Omental fat pad (tissue), 4 donors: ENCODE results near the gene ALK. TPM values are rescaled to one million over a fixed set of nuclear protein-coding genes. Genes with fewer than 3 reads are reported as not detected.

ENCODE experiments used
- ATAC-seq: fragments of 150-250 bp; one replicate; pipeline ENCODE4 v1.9.1; 2016; ENCODE audit warnings: mild to moderate bottlenecking, moderate library complexity; ENCODE audit not compliant: low FRiP score
- DNase-seq: peaks from one replicate; pipeline ENCODE4 v3.0.0-alpha.2; 2019; ENCODE audit warnings: low spot score
- CTCF ChIP-seq, 3 donors: fragments of 450-650 bp; IDR thresholded peaks; one replicate each; pipeline ENCODE4 v1.5.1; 2016 to 2017; ENCODE audit warnings: antibody characterized with exemption in 3 of 3, mild to moderate bottlenecking in 3 of 3, moderate library complexity in 2 of 3
- total RNA-seq, 4 donors: library from RNA; depleted of rRNA; stranded (reverse); fragments of >200 nt; gene quantifications; one replicate each; pipeline ENCODE4 v1.1.0, GENCODE V29; 2016

ALK gene
- total RNA-seq, 4 donors from 2014 or later = 0.12 to 2.2 (median 0.44) TPM; not detected in 1

DNA sequence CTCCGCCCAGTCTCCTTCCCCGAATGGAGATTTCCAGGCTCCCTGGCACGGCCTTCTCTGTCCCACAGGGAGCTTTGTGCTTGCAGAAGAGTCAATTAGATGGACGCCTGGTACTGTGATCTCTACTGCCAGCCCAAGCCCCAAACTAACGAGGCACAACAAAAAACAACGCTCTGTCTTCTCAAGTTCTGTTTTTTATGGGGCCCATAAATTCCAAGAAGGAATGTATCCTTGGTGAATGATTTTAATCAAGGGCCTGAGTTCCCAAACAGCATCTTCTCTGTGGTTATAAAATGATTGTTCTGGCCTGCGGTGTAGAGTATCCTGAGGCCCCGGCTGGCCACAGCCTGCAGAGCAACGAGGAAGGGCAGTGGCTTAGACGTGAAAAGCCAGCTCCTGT is 586.7 kb downstream of the ALK start:
- no peak for TF ChIP-seq CTCF (IDR thresholded peaks at IDR 0.05)
- ATAC-seq (no peak), DNase-seq (no peak)

GRCh38 chr2:29332540-29332939 is 588.8 kb downstream of the ALK start:
- ATAC-seq (no peak), DNase-seq (no peak)
- TF ChIP-seq CTCF (IDR thresholded peaks at IDR 0.05) = no peak

DNA sequence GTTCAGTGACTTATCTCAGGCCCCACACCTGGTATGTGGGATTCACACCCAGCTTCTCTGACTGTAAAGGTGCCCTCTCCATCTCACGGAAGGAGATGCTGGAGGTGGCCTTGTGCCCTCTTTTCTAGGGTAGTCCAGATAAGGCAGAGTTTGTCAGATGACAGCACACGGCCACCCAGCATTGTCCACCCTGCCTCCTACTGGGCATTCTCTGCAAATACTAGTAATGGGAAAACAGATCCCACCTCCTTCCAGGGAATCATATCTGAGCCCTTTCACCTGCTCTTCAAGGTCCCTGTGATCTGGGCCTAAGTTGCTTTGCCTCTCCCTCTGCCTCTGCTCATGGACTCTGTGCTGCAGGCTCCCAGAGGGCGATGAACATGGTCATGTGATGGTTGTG is 591.5 kb downstream of the ALK start:
- TF ChIP-seq CTCF (IDR thresholded peaks at IDR 0.05) = no peak
- ATAC-seq (no peak), DNase-seq (no peak)

- ATAC-seq (peak; percentile 56), DNase-seq (no peak)
- no peak for TF ChIP-seq CTCF (IDR thresholded peaks at IDR 0.05)
Observed at GRCh38 chr2:29326926-29327325, 594.5 kb downstream of the ALK start.

GRCh38 chr2:29325544-29325943 is 595.8 kb downstream of the ALK start:
- DNase-seq (no peak), ATAC-seq (no peak)
- TF ChIP-seq CTCF (IDR thresholded peaks at IDR 0.05) = no peak

DNA sequence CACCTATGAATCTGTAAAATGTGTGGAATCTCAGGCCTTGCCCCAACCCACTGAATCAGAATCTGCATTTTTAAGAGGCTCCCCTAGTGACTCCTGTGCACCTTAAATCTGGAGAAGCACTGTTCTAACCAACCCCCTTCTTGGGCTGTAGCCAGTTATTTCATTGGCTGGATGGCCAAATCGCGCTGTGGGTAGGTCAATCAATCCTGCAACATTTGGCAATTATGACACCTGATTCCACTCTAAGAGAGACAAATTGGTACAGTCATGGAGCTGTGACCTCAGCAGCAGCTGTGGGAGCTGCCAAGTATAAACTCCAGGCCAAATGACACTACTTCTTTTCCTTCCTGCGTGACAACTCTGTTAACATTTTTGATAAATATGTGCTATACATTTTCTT is 597.4 kb downstream of the ALK start:
- DNase-seq = no peak
- ATAC-seq = no peak
- no peak for TF ChIP-seq CTCF (IDR thresholded peaks at IDR 0.05)

GRCh38 chr2:29323301-29323700 is 598.1 kb downstream of the ALK start:
- DNase-seq (no peak), ATAC-seq (no peak)
- TF ChIP-seq CTCF (IDR thresholded peaks at IDR 0.05) = no peak
